ENCODE measurements around the gene CDKN1B. TPM values are rescaled to one million over a fixed set of nuclear protein-coding genes. Genes with fewer than 3 reads are reported as not detected.

CDKN1B gene
- 27.9 and 30.6 TPM in 2 replicates for total RNA-seq (2014; rRNA removed; shearing (Covaris generic))
- polyA plus RNA-seq (2016; fragmentation: Nextera tagmentation; extraction: Ambion mirVana) = 9.3 and 9.5 TPM in 2 replicates
- long read RNA-seq, partial matches to known transcripts = 1 of 1 reads
- long read RNA-seq, other reads (novel, unspliced or antisense) = 0 of 1 reads

- H3K9me3 Mint-ChIP-seq = no peaks in the 10 kb centered on the region
- H3K4me1 Mint-ChIP-seq = peaks cover 56% of the 10 kb centered on the region
- H3K4me3 ChIP-seq = peak within 1 kb of the TSS; percentile 98
Measured at GRCh38 chr12:12716793-12717585, at the start of gene CDKN1B. Gene CDKN1B, plus strand, starts transcription at chr12:12717368. Its CDS starts 472 bp downstream, at chr12:12717840.

More at GRCh38 chr12:12716793-12717585, at the start of gene CDKN1B:
- DNase-seq (ENCODE audit: low spot score) (peak; percentile 90), ATAC-seq (peak; percentile 80)
- Histone ChIP-seq H3K4me2 (peak within 1 kb of the TSS; percentile 97), H3K36me3 (ENCODE audit: insufficient read depth) (peaks cover 14% of the 10 kb centered on the region), H3K27ac (ENCODE audit: low read depth) (peak within 1 kb of the TSS; percentile 94), H3K9me2 (ENCODE audit: insufficient read depth) (no peaks in the 10 kb centered on the region), H3K4me1 (ENCODE audit: insufficient read depth) (peaks cover 48% of the 10 kb centered on the region), H3F3A (replicated peaks; ENCODE audit: low read depth) (peaks cover 12% of the 10 kb centered on the region), H2AFZ (peak within 1 kb of the TSS; percentile 98), H4K20me1 (replicated peaks; ENCODE audit: insufficient read depth) (peaks cover 25% of the 10 kb centered on the region), H3K79me2 (replicated peaks; ENCODE audit: insufficient read depth) (peaks cover 34% of the 10 kb centered on the region), H3K27me3 (ENCODE audit: insufficient read depth) (peaks cover 50% of the 10 kb centered on the region)
- TF ChIP-seq ZNF462 (CRISPR knock-in tag; IDR thresholded peaks at IDR 0.05) (no peak), ETS1 (IDR thresholded peaks at IDR 0.05) (no peak), CREB1 (CRISPR knock-in tag; IDR thresholded peaks at IDR 0.05; ENCODE audit: low read depth) (0 out of 2 replicates have a peak, but pooled peaks have one; percentile 23), CTCF (conservative IDR thresholded peaks at IDR 0.05; ENCODE audit: low read depth in 2 of 2) (no peak), REST (IDR thresholded peaks at IDR 0.05; ENCODE audit: unreplicated experiment) (no peak), STAT1 (IDR thresholded peaks at IDR 0.05; ENCODE audit: unreplicated experiment) (no peak), EZH2 (IDR thresholded peaks at IDR 0.05; ENCODE audit: low read depth, unreplicated experiment) (no peak), ZNF331 (CRISPR knock-in tag; IDR thresholded peaks at IDR 0.05; ENCODE audit: low read depth) (no peak), JUNB (IDR thresholded peaks at IDR 0.05; ENCODE audit: unreplicated experiment) (no peak), NANOG (IDR thresholded peaks at IDR 0.05; ENCODE audit: borderline replicate concordance) (no peak), POLR2AphosphoS5 (IDR thresholded peaks at IDR 0.05; ENCODE audit: low read depth) (peak; percentile 67), EZH2phosphoT487 (IDR thresholded peaks at IDR 0.05; ENCODE audit: unreplicated experiment) (no peak), ZNF114 (CRISPR knock-in tag; IDR thresholded peaks at IDR 0.05) (no peak)
- H3K27ac Mint-ChIP-seq = peak within 1 kb of the TSS; percentile 84
- peaks cover 21% of the 10 kb centered on the region for H3K27me3 Mint-ChIP-seq (ENCODE audit: insufficient read depth, low read depth, poor library complexity)
- peaks cover 37% of the 10 kb centered on the region for H3K36me3 Mint-ChIP-seq (ENCODE audit: low read depth)
- H3K4me3 Mint-ChIP-seq = peak within 1 kb of the TSS; percentile 96

Data from GM23338 (cell line).